Adrenal gland (tissue), 12 donors: ENCODE measurements around the gene ATOH8. TPM values are rescaled to one million over a fixed set of nuclear protein-coding genes. Genes with fewer than 3 reads are reported as not detected.
A peak's percentile ranks its signal among the peaks of the same experiment; 100 is the strongest.

Experiments
- DNase-seq, 7 donors: peaks; one replicate each; pipeline ENCODE4 v3.0.0-alpha.2; 2019 to 2020
- H3K27ac ChIP-seq, 5 donors: fragments of 200-600 bp; sonication (generic) in 4 of 5; 1 replicate in 3 of 5; 2 replicates in 2 of 5; pipeline versions ENCODE4 v1.5.1 to v1.8.0; 2016 to 2020; ENCODE audit warnings: mild to moderate bottlenecking in 1 of 5
- H3K27me3 ChIP-seq: fragments of 200-600 bp; 2 replicates; pipeline ENCODE4 v1.8.0; 2021
- H3K36me3 ChIP-seq, 2 donors: fragments of 200-600 bp; replicated peaks in 1 of 2; 1 replicate in 1 of 2; 2 replicates in 1 of 2; pipeline versions ENCODE4 v1.5.1 to v1.8.0; 2018 to 2022
- H3K4me1 ChIP-seq, 2 donors: fragments of 200-600 bp; replicated peaks in 1 of 2; 1 replicate in 1 of 2; 2 replicates in 1 of 2; pipeline versions ENCODE4 v1.5.1 to v1.8.0; 2018 to 2021
- H3K4me3 ChIP-seq, 4 donors: fragments of 200-600 bp; sonication (generic) in 3 of 4; one replicate each; pipeline ENCODE4 v1.5.1; 2016 to 2018
- H3K9me3 ChIP-seq, 3 donors: fragments of 200-600 bp; sonication (generic) in 1 of 3; replicated peaks in 1 of 3; 1 replicate in 2 of 3; 2 replicates in 1 of 3; pipeline versions ENCODE4 v1.5.1 to v1.8.0; 2016 to 2021
- CTCF ChIP-seq, 6 experiments: fragments of 450-650 bp in 4 of 6; fragments of 200-600 bp in 2 of 6; sonication (generic) in 1 of 6; IDR thresholded peaks; 1 replicate in 5 of 6; 2 replicates in 1 of 6; pipeline versions ENCODE4 v1.5.1 to v1.8.0; 2016 to 2021; ENCODE audit warnings: antibody characterized with exemption in 6 of 6, mild to moderate bottlenecking in 2 of 6, moderate library complexity in 1 of 6
- POLR2A ChIP-seq, 2 donors: fragments of 450-650 bp; IDR thresholded peaks; one replicate each; pipeline ENCODE4 v1.6.1; 2017; ENCODE audit warnings: antibody characterized with exemption in 2 of 2, mild to moderate bottlenecking in 2 of 2, moderate library complexity in 1 of 2
- WGBS, 4 donors: extraction: QIAGEN DNeasy Blood & Tissue Kit in 2 of 4; methylation state at CpG; one replicate each; pipeline versions ENCODE4 v1.1.5 to v1.1.7; 2013 to 2017; 5-methylcytosine and 5-hydroxymethylcytosine counted together
- intact Hi-C, 2 donors: fragments of 100-400 bp; cut with DNase I; formaldehyde crosslinking; loops; one replicate each; pipeline versions ENCODE4 v1.14.1 to v1.15.0; 2022 to 2023
- polyA plus RNA-seq, 3 donors: library from polyadenylated mRNA; stranded (reverse); fragments of 200-250 nt in 2 of 3; fragments of 350-450 nt in 1 of 3; fragmentation: Illumina TruSeq in 1 of 3; extraction: RNeasy Lipid Tissue Mini Kit (QIAGEN cat#74804) in 1 of 3; gene quantifications; one replicate each; pipeline ENCODE4 v1.2.3, GENCODE V29; 2013 to 2014
- total RNA-seq, 9 donors: library from RNA; depleted of rRNA in 4 of 9; stranded (reverse); fragments of >200 nt in 4 of 9; fragments of 120-200 nt in 1 of 9; fragmentation: NEBNext Ultra II Directional in 1 of 9; extraction: Animal tissue kit (Norgen Biotek cat#: 25700) in 1 of 9; gene quantifications; one replicate each; pipeline versions ENCODE4 v1.1.0 to v1.2.4, GENCODE V29; 2013 to 2023
- donor health status: healthy with polysubstance abuse.
- donor health status: Bipolar disorder and iron deficiency.
- donor health status: DM: yes; HTN: yes; CAD: no.
- donor health status: DM: no; HTN: no; CAD: no.
- donor health status: DM: no; HTN: no; CAD: no.
- donor health status: DM: yes; HTN: yes; CAD: no.

The ATOH8 gene
- total and polyA plus RNA-seq, 12 donors = 0.88 to 44.0 (median 6.0) TPM

GRCh38 chr2:85734942-85735608, 18.7 kb upstream of the ATOH8 start:
- Histone ChIP-seq H3K4me1 (peaks cover 0 to 10% of the 10 kb centered on the region in 2 donors), H3K4me3 (no peak overlapping the region), H3K27me3 (no peaks in the 10 kb centered on the region), H3K27ac (no peak overlapping the region), H3K9me3 (no peaks in the 10 kb centered on the region), H3K36me3 (no peaks in the 10 kb centered on the region)
- TF ChIP-seq POLR2A (IDR thresholded peaks at IDR 0.05) = no peak
- TF ChIP-seq CTCF (IDR thresholded peaks at IDR 0.05) = no peak
- intact Hi-C loops = loop anchor here in 1 of 2 donors (5.0 kb wide), 1 partner anchor 77 kb away; no protein-coding TSS in a partner anchor
- 75 to 86% (median 85%) methylated on average over 5 of the region's 5 CpGs for WGBS, 4 donors
- DNase-seq = no peak

DNA sequence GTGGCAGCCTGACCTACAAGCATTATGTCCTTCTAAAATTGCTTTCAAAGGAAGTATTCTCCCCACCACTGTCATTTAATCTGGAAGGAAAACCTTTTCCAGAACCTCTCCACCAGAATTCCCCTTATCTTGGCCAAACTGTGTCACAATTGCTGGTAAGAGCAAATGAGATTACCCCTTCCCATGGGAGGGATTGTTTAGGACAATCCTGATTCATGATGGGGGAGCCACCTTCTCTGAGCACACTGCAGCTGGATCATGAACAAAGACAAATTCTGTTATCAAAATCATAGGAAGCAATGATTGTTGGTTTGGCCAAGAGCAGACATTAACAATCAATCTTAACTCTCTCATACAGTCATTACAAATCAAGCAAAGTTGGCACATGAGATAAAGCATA, 18.1 kb upstream of the ATOH8 start:
- Histone ChIP-seq H3K27ac (no peak overlapping the region), H3K9me3 (no peaks in the 10 kb centered on the region), H3K27me3 (no peaks in the 10 kb centered on the region), H3K36me3 (no peaks in the 10 kb centered on the region), H3K4me3 (no peak overlapping the region), H3K4me1 (peaks cover 0 to 10% of the 10 kb centered on the region in 2 donors)
- TF ChIP-seq CTCF (IDR thresholded peaks at IDR 0.05) (no peak), POLR2A (IDR thresholded peaks at IDR 0.05) (no peak)
- no peak for DNase-seq
- intact Hi-C loops = no loop called here

DNA sequence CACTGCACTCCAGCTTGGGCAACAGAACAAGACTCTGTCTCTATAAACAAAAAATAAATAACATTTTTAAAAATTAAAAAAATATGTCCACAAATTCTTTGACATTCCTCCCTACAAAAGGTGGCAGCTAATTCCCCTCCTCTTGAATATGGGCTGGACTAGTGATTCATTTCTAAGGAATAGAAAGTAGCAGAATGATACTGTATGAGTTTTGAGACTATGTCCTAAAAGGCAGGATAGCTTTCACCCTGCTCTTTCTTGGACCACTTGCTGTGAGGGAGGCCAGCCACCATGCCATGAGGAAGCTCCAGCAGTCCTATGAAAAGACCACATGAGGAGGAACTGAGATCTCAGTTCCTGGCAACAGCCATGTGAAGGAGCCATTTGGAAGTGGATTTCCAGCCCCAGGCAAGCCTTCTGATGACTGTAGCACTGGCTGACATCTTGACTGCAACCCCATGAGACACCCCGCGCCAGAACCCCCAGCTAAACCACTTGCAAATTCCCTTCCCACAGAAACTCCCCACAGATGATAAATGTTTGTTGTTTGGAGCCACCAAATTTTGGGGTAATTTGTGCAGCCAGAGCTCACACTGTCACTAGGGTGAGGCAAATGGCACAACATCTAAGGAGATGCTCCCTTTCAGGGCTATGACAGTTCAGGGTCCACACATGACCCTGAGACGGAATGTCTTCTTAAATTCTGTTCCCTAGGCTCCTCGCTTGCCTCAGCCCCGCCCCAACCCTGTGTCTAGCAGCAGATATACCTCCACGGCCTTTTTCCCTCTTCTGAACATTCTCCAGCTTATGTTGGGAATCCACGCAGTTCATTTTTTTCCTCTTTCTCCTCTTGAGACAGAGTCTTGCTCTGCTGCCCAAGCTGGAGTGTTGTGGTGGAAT, 17.1 kb upstream of the ATOH8 start:
- intact Hi-C loops = no loop called here
- peak overlapping the region in 2 of 5 donors; percentile 13 to 47 for H3K27ac ChIP-seq
- no peak overlapping the region for H3K4me3 ChIP-seq
- peaks cover 0 to 16% of the 10 kb centered on the region in 2 donors for H3K4me1 ChIP-seq
- H3K27me3 ChIP-seq = no peaks in the 10 kb centered on the region
- H3K36me3 ChIP-seq = no peaks in the 10 kb centered on the region
- no peaks in the 10 kb centered on the region for H3K9me3 ChIP-seq
- WGBS, 4 donors = 73 to 86% (median 78%) methylated on average over 7 of the region's 7 CpGs
- DNase-seq = no peak
- no peak for TF ChIP-seq POLR2A (IDR thresholded peaks at IDR 0.05)
- TF ChIP-seq CTCF (IDR thresholded peaks at IDR 0.05) = no peak

DNA sequence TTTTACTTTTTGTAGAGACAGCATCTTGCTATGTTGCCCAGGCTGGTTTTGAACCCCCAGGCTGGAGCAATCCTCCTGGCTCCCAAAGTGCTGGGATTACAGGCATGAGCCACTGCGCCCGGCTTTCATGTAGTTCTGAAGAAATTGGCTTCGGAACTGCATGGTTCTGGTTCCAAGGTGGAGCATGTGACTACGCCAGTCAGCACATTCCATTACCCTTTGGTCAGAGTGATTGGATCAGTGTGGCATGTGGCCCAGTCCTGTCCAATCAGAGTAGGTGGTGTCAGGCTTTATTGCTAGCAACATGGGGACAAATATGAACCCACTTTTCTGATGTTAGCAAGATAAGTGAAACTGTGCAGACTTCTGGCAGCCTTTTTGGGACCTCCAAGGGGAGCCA, 16.3 kb upstream of the ATOH8 start:
- Histone ChIP-seq H3K4me1 (peaks cover 7 to 24% of the 10 kb centered on the region in 2 donors), H3K27me3 (no peaks in the 10 kb centered on the region), H3K27ac (peak overlapping the region in 2 of 5 donors; percentile 47 to 50), H3K36me3 (no peaks in the 10 kb centered on the region), H3K4me3 (no peak overlapping the region), H3K9me3 (no peaks in the 10 kb centered on the region)
- intact Hi-C loops = no loop called here
- TF ChIP-seq POLR2A (IDR thresholded peaks at IDR 0.05) = no peak
- 46 to 66% (median 56%) methylated on average over 4 of the region's 4 CpGs for WGBS, 4 donors
- peak in 6 of 7 donors; percentile 66 to 83 (median 77) for DNase-seq
